Keratinocyte (primary cell): ENCODE measurements around the gene C6orf52. TPM values are rescaled to one million over a fixed set of nuclear protein-coding genes. Genes with fewer than 3 reads are reported as not detected.
"Not testable (repeated sequence)": the region's sequence is repeated elsewhere in the genome, so short reads cannot be mapped to it uniquely, and the experiment has no call there.

ENCODE experiments used
- DNase-seq: peaks from one replicate; pipeline ENCODE4 v3.0.0-alpha.2; 2011; ENCODE audit warnings: low read depth, missing footprints, low spot score
- FAIRE-seq: peaks from 2 replicates; lab custom pipeline; 2011; peaks lifted over from hg19 to GRCh38; lab: Jason Lieb, UNC
- H2AFZ ChIP-seq: 2 replicates; pipeline ENCODE4 v1.6.0; 2012; ENCODE audit warnings: low read length, control low read depth, inconsistent platforms; ENCODE audit not compliant: control insufficient read depth
- H3K27ac ChIP-seq: 2 replicates; pipeline ENCODE4 v1.5.1; 2011; ENCODE audit warnings: low read length; ENCODE audit not compliant: control insufficient read depth, insufficient read depth
- H3K27me3 ChIP-seq: 3 replicates; pipeline ENCODE4 v1.6.0; 2011; ENCODE audit warnings: low read length; ENCODE audit not compliant: control insufficient read depth, insufficient read depth; ENCODE audit errors: extremely low read depth
- H3K36me3 ChIP-seq, 2 experiments: 2 replicates in 1 of 2; 3 replicates in 1 of 2; pipeline ENCODE4 v1.5.1; 2011; ENCODE audit warnings: low read length in 2 of 2, mild to moderate bottlenecking in 1 of 2; ENCODE audit not compliant: control insufficient read depth in 2 of 2, insufficient read depth in 2 of 2; ENCODE audit errors: extremely low read depth in 1 of 2
- H3K4me1 ChIP-seq: 3 replicates; pipeline ENCODE4 v1.5.1; 2011; ENCODE audit warnings: low read length; ENCODE audit not compliant: control insufficient read depth, insufficient read depth; ENCODE audit errors: extremely low read depth
- H3K4me2 ChIP-seq: 3 replicates; pipeline ENCODE4 v1.6.0; 2011; ENCODE audit warnings: low read depth, low read length; ENCODE audit not compliant: control insufficient read depth, insufficient read depth; ENCODE audit errors: extremely low read depth
- H3K4me3 ChIP-seq, 3 experiments: fragments of 200-600 bp in 1 of 3; sonication (generic) in 1 of 3; 2 replicates in 2 of 3; 3 replicates in 1 of 3; pipeline ENCODE4 v1.5.1; 2011 to 2016; ENCODE audit warnings: low read length in 3 of 3, mild to moderate bottlenecking in 3 of 3, control low read depth in 2 of 3, inconsistent platforms in 1 of 3, low read depth in 1 of 3, mixed read lengths in 1 of 3, mixed run types in 1 of 3, moderate library complexity in 1 of 3; ENCODE audit not compliant: control insufficient read depth in 2 of 3, insufficient read depth in 2 of 3; ENCODE audit errors: extremely low read depth in 1 of 3
- H3K79me2 ChIP-seq: 2 replicates; pipeline ENCODE4 v1.6.0; 2012; ENCODE audit warnings: low read length; ENCODE audit not compliant: control insufficient read depth, insufficient read depth
- H3K9ac ChIP-seq: 3 replicates; pipeline ENCODE4 v1.6.0; 2011; ENCODE audit warnings: low read length; ENCODE audit not compliant: control insufficient read depth, insufficient read depth; ENCODE audit errors: extremely low read depth
- H3K9me1 ChIP-seq: 3 replicates; pipeline ENCODE4 v1.6.0; 2011; ENCODE audit warnings: low read length; ENCODE audit not compliant: control insufficient read depth, insufficient read depth; ENCODE audit errors: extremely low read depth
- H3K9me3 ChIP-seq: 2 replicates; pipeline ENCODE4 v1.5.1; 2012; ENCODE audit warnings: low read depth, low read length; ENCODE audit not compliant: control insufficient read depth
- H4K20me1 ChIP-seq: 3 replicates; pipeline ENCODE4 v1.6.0; 2011; ENCODE audit warnings: low read length; ENCODE audit not compliant: control insufficient read depth, insufficient read depth; ENCODE audit errors: extremely low read depth
- CTCF ChIP-seq, 3 experiments: IDR thresholded peaks in 1 of 3; conservative IDR thresholded peaks in 1 of 3; optimal IDR thresholded peaks in 1 of 3; 2 replicates in 2 of 3; 3 replicates in 1 of 3; pipeline versions ENCODE3 to v1.5.1; 2011; ENCODE audit warnings: low read length in 3 of 3, mild to moderate bottlenecking in 3 of 3, moderate library complexity in 2 of 3, control low read depth in 1 of 3, inconsistent platforms in 1 of 3; ENCODE audit not compliant: insufficient read depth in 2 of 3; ENCODE audit errors: extremely low read depth in 1 of 3
- EZH2 ChIP-seq: IDR thresholded peaks from one replicate; pipeline ENCODE4 v1.6.1; 2012; ENCODE audit warnings: inconsistent platforms, mild to moderate bottlenecking, low read length, moderate library complexity
- dilution Hi-C: fragments of 300-500 bp; cut with MboI; formaldehyde crosslinking; loops from one replicate; pipeline ENCODE4 v1.7.0; 2020; ENCODE audit warnings: low sequenced_read_pairs; ENCODE audit not compliant: extremely low pct_ligation_motif_present
- polyA plus RNA-seq, 5 experiments: library from polyadenylated mRNA; depleted of rRNA in 3 of 5; stranded (reverse) in 3 of 5; stranded (forward) in 1 of 5; unstranded in 1 of 5; fragments of >200 nt; gene quantifications; 1 replicate in 1 of 5; 2 replicates in 3 of 5; 3 replicates in 1 of 5; pipeline versions ENCODE4 v1.2.1 to v1.2.3, GENCODE V29; 2011 to 2012; ENCODE audit warnings: missing spikeins in 2 of 5, low read depth in 1 of 5, low replicate concordance in 1 of 5

C6orf52 gene
- polyA plus RNA-seq, 1 donor (not counting 4 experiments of a cell fraction or from before 2014, with no cell fraction given), result not detected

- TF ChIP-seq EZH2 (no peak), CTCF (optimal IDR thresholded peaks at IDR 0.05 in 1 of 3, IDR thresholded peaks at IDR 0.05 in 1 of 3, conservative IDR thresholded peaks at IDR 0.05 in 1 of 3; ENCODE audit: extremely low read depth in 1 of 3, insufficient read depth in 2 of 3, low read length in 3 of 3) (no peak)
- Histone ChIP-seq H3K9ac (no peak overlapping the region), H3K27ac (no peak overlapping the region), H3K79me2 (no peaks in the 10 kb centered on the region), H2AFZ (no peak overlapping the region), H3K9me3 (no peaks in the 10 kb centered on the region), H3K36me3 (no peaks in the 10 kb centered on the region), H3K9me1 (no peaks in the 10 kb centered on the region), H4K20me1 (no peaks in the 10 kb centered on the region), H3K4me2 (no peak overlapping the region), H3K4me1 (no peaks in the 10 kb centered on the region), H3K27me3 (no peaks in the 10 kb centered on the region), H3K4me3 (no peak overlapping the region)
- no peak for DNase-seq
- dilution Hi-C loops, result no loop called here
- FAIRE-seq, result no peak
These were observed 31.7 kb downstream of the C6orf52 start for GRCh38 chr6:10662742-10663141.

GRCh38 chr6:10662207-10662606 lies 32.2 kb downstream of the C6orf52 start:
- Histone ChIP-seq H3K4me2 (no peak overlapping the region), H2AFZ (no peak overlapping the region), H3K36me3 (no peaks in the 10 kb centered on the region), H3K9ac (no peak overlapping the region), H3K4me1 (no peaks in the 10 kb centered on the region), H3K27me3 (no peaks in the 10 kb centered on the region), H4K20me1 (no peaks in the 10 kb centered on the region), H3K9me3 (no peaks in the 10 kb centered on the region), H3K4me3 (no peak overlapping the region), H3K27ac (no peak overlapping the region), H3K79me2 (no peaks in the 10 kb centered on the region), H3K9me1 (no peaks in the 10 kb centered on the region)
- FAIRE-seq, result no peak
- dilution Hi-C loops, result no loop called here
- DNase-seq, result no peak
- TF ChIP-seq CTCF (optimal IDR thresholded peaks at IDR 0.05 in 1 of 3, IDR thresholded peaks at IDR 0.05 in 1 of 3, conservative IDR thresholded peaks at IDR 0.05 in 1 of 3; ENCODE audit: extremely low read depth in 1 of 3, insufficient read depth in 2 of 3, low read length in 3 of 3) (no peak), EZH2 (no peak)

GRCh38 chr6:10660431-10661191 lies 33.8 kb downstream of the C6orf52 start:
- H3K4me1 ChIP-seq, H3K9me3 ChIP-seq, H3K9ac ChIP-seq, H3K27me3 ChIP-seq, H3K4me3 ChIP-seq, H2AFZ ChIP-seq, H3K4me2 ChIP-seq, H3K79me2 ChIP-seq, FAIRE-seq, DNase-seq, H3K36me3 ChIP-seq, H4K20me1 ChIP-seq, dilution Hi-C loops, H3K9me1 ChIP-seq, H3K27ac ChIP-seq: not testable (repeated sequence)
